ENCODE measurements around the gene RABL6.
"Not testable (repeated sequence)": the region's sequence is repeated elsewhere in the genome, so short reads cannot be mapped to it uniquely, and the experiment has no call there.

The RABL6 gene

GRCh38 chr9:136807281-136808074 is at the start of gene RABL6:
Gene RABL6, plus strand, starts transcription at chr9:136807948. Its CDS starts 249 bp downstream, at chr9:136808197.
- DNase-seq = peak; percentile 70

- no peak for DNase-seq
Observed at GRCh38 chr9:136759001-136759400, 48.7 kb upstream of the RABL6 start.

GRCh38 chr9:136759436-136760325 is 48.1 kb upstream of the RABL6 start:
- DNase-seq = no peak

- no peak for DNase-seq
Observed at GRCh38 chr9:136760424-136760823, 47.3 kb upstream of the RABL6 start.

GRCh38 chr9:136760834-136761544 is 46.8 kb upstream of the RABL6 start:
- peak; percentile 61 for DNase-seq

GRCh38 chr9:136761545-136761981 is 46.2 kb upstream of the RABL6 start:
- DNase-seq = no peak

- DNase-seq = no peak
Observed at GRCh38 chr9:136762221-136762691, 45.5 kb upstream of the RABL6 start.

- no peak for DNase-seq
Observed at GRCh38 chr9:136762915-136763648, 44.7 kb upstream of the RABL6 start.

GRCh38 chr9:136763649-136764035 is 44.1 kb upstream of the RABL6 start:
- no peak for DNase-seq

- DNase-seq = no peak
Observed at GRCh38 chr9:136764301-136764891, 43.4 kb upstream of the RABL6 start, which contains the start of gene LCN15. Gene LCN15, minus strand, starts transcription at chr9:136764518. Its CDS starts 30 bp downstream, at chr9:136764488.

- DNase-seq = no peak
Observed at GRCh38 chr9:136765041-136765440, 42.7 kb upstream of the RABL6 start.

- DNase-seq = not testable (repeated sequence)
Observed at GRCh38 chr9:136765745-136766409, 41.9 kb upstream of the RABL6 start.

- not testable (repeated sequence) for DNase-seq
Observed at GRCh38 chr9:136766410-136767120, 41.2 kb upstream of the RABL6 start.

GRCh38 chr9:136769710-136770191 is 38.0 kb upstream of the RABL6 start:
- DNase-seq = no peak

GRCh38 chr9:136771907-136772415 is 35.8 kb upstream of the RABL6 start:
- no peak for DNase-seq

- DNase-seq = no peak
Observed at GRCh38 chr9:136773386-136774044, 34.2 kb upstream of the RABL6 start.

- no peak for DNase-seq
Observed at GRCh38 chr9:136774416-136775045, 33.2 kb upstream of the RABL6 start.

GRCh38 chr9:136775191-136775590 is 32.6 kb upstream of the RABL6 start:
- no peak for DNase-seq

- DNase-seq = no peak
Observed at GRCh38 chr9:136776947-136777346, 30.8 kb upstream of the RABL6 start.
